ENCODE results near the gene ORAI3. TPM values are rescaled to one million over a fixed set of nuclear protein-coding genes. Genes with fewer than 3 reads are reported as not detected.

ORAI3 gene
- polyA plus RNA-seq, 1 experiment = 23.7 TPM

- ChIA-PET POLR2A (interaction anchor here (0.7 to 0.9 kb wide), 3 partner anchors 53 to 180 kb away, joined by 3 to 10 read pairs (median 3); partner anchors contain the start of genes FUS and ZNF646), CTCF (interaction anchor here (0.9 to 2.7 kb wide), 3 partner anchors 14 to 143 kb away, joined by 3 to 10 read pairs (median 9); partner anchors contain the start of gene HSD3B7)
- Histone ChIP-seq H3K27me3 (ENCODE audit: control insufficient read depth, insufficient read depth, low read length) (no peaks in the 10 kb centered on the region), H3K27ac (ENCODE audit: low read depth, low read length) (peak overlapping the region; percentile 99), H3K4me3 (ENCODE audit: low read depth, low read length) (no peak overlapping the region), H3K9me3 (ENCODE audit: control insufficient read depth, insufficient read depth, low read length) (no peaks in the 10 kb centered on the region)
- DNase-seq (ENCODE audit: low read depth, low spot score) = no peak
- TF ChIP-seq, protein P1, sequence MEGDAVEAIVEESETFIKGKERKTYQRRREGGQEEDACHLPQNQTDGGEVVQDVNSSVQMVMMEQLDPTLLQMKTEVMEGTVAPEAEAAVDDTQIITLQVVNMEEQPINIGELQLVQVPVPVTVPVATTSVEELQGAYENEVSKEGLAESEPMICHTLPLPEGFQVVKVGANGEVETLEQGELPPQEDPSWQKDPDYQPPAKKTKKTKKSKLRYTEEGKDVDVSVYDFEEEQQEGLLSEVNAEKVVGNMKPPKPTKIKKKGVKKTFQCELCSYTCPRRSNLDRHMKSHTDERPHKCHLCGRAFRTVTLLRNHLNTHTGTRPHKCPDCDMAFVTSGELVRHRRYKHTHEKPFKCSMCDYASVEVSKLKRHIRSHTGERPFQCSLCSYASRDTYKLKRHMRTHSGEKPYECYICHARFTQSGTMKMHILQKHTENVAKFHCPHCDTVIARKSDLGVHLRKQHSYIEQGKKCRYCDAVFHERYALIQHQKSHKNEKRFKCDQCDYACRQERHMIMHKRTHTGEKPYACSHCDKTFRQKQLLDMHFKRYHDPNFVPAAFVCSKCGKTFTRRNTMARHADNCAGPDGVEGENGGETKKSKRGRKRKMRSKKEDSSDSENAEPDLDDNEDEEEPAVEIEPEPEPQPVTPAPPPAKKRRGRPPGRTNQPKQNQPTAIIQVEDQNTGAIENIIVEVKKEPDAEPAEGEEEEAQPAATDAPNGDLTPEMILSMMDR (IDR thresholded peaks at IDR 0.05; ENCODE audit: low read depth, low read length) = no peak
Measured at GRCh38 chr16:30998852-30999761, 50.2 kb downstream of the ORAI3 start.

DNA sequence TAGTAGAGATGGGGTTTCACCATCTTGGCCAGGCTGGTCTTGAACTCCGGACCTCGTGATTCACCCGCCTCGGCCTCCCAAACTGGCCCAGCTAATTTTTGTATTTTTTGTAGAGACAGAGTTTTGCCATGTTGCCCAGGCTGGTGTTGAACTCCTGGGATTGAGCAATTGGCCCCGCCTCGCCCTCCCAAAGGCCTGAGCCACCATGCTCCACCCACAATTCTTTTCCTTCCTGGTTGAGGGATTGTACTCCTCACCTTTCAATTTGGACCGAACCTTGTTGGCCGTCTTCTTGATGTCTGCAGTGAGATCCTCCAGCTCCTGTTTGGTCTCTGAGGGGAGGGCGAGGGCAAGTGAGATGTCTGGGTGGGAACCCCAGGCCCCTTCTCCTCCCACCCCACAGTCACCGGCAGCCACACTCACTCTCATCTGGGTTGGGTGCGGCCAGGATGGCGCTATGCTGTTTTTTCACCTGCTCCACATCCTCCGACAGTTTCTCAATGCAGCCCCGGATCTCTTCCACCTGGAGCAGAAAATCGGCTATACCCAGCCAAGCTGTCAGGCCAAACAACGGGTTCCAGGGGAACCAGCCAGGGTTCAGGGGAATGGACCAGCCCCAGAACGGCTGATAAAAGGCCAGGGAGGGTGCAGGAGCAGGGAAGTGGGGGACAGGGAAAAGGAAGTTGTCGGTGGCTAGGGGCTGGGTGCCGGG is 52.0 kb downstream of the ORAI3 start:
- Histone ChIP-seq H3K27me3 (ENCODE audit: control insufficient read depth, insufficient read depth, low read length) (no peaks in the 10 kb centered on the region), H3K9me3 (ENCODE audit: control insufficient read depth, insufficient read depth, low read length) (no peaks in the 10 kb centered on the region), H3K27ac (ENCODE audit: low read depth, low read length) (no peak overlapping the region), H3K4me3 (ENCODE audit: low read depth, low read length) (no peak overlapping the region)
- ChIA-PET CTCF (interaction anchor here (2.7 kb wide), 1 partner anchor 16 kb away, joined by 10 read pairs; the partner anchor contains the start of gene HSD3B7), POLR2A (no interaction called here)
- TF ChIP-seq, protein P1 (IDR thresholded peaks at IDR 0.05; ENCODE audit: low read depth, low read length) = no peak
- DNase-seq (ENCODE audit: low read depth, low spot score) = no peak

DNA sequence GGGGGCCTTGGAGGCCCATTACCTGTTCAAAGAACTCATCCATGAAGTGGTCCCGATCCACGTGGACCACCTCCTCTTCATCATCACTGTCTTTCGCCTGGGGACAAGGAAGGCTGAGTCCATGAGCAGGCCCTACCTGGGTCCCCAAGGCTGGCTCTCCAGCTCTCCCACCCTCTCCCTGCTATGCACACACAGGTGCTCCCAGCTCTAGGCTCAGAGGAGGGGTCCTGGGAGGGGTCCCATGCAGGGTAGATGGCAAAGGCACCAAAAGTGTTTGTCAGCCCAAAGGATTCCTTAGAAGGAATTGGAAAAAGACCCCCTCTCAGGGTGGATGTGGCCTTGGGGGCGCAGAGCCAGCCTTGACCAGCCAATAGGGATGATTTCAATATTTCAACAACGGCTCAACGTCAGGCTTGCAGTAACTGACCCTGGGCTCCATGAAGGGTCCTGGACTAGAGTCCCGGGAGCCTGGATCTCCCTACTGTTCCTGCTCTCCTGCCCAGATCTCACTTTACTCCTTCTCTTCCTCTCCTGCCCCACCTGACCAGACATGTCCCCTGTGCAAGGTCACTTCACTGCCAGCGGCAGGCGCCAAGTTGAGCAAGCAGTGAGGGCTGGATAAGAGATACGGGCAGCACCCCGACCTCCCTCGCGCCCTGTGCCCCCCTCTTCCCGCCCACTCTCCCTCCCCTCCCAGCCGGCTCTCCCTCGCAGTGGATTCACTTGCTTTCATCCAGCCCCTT is 52.8 kb downstream of the ORAI3 start:
- TF ChIP-seq, protein P1 (IDR thresholded peaks at IDR 0.05; ENCODE audit: low read depth, low read length) = no peak
- ChIA-PET POLR2A (no interaction called here), CTCF (interaction anchor here (0.9 to 1.2 kb wide), 3 partner anchors 17 to 140 kb away, joined by 3 to 6 read pairs (median 4); partner anchors contain the start of gene HSD3B7)
- H3K9me3 ChIP-seq (ENCODE audit: control insufficient read depth, insufficient read depth, low read length) = peaks cover 1% of the 10 kb centered on the region; the same call in 1 of the 2 replicates
- H3K27ac ChIP-seq (ENCODE audit: low read depth, low read length) = no peak overlapping the region
- H3K4me3 ChIP-seq (ENCODE audit: low read depth, low read length) = no peak overlapping the region
- no peaks in the 10 kb centered on the region for H3K27me3 ChIP-seq (ENCODE audit: control insufficient read depth, insufficient read depth, low read length)
- no peak for DNase-seq (ENCODE audit: low read depth, low spot score)

- Histone ChIP-seq H3K4me3 (ENCODE audit: low read depth, low read length) (no peak overlapping the region), H3K27ac (ENCODE audit: low read depth, low read length) (no peak overlapping the region), H3K27me3 (ENCODE audit: control insufficient read depth, insufficient read depth, low read length) (no peaks in the 10 kb centered on the region), H3K9me3 (ENCODE audit: control insufficient read depth, insufficient read depth, low read length) (peaks cover 2% of the 10 kb centered on the region; the same call in 1 of the 2 replicates)
- ChIA-PET CTCF (interaction anchor here (0.9 to 1.2 kb wide), 3 partner anchors 18 to 140 kb away, joined by 3 to 6 read pairs (median 4); partner anchors contain the start of gene HSD3B7), POLR2A (no interaction called here)
- TF ChIP-seq, protein P1 (IDR thresholded peaks at IDR 0.05; ENCODE audit: low read depth, low read length) = no peak
- no peak for DNase-seq (ENCODE audit: low read depth, low spot score)
Measured at GRCh38 chr16:31002250-31002700, 53.4 kb downstream of the ORAI3 start.

Data from AG04450 (cell line).